Measurements from ENCODE around the gene PHLPP1. TPM values are rescaled to one million over a fixed set of nuclear protein-coding genes. Genes with fewer than 3 reads are reported as not detected.

PHLPP1 gene
- total RNA-seq, 1 donor from 2014 or later: 18.0 TPM

DNA sequence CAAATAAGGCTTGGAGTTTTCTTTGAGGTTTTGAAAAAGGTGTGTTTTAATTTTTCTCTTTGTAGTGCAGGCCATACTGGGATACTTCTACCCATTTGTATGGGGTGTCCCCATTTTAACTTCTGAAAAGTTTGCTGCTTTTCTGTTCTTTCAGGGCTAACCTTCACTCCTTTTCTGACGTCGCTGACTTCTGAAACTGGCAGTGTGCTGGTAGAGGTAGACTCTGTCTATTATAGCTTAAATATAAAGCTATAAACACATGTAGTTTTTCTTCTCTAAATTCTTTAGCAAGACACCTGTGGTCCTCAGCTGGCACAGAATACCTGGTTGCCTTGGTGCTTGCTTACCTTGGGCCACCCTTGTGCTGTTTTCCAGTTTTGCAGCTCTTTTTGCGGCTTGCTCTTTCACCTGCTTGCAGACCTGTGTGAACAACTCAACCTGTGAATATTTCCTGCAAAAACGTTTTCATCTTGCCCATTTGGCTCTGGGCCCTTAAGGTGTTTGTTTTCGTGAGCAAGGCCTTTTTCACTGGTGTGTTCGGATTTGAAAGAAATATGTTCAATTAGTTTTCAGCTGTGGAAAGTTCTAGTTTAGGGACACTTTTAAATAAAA is 42.2 kb downstream of the PHLPP1 start:
- H3K27ac Mint-ChIP-seq: peak overlapping the region; percentile 50

DNA sequence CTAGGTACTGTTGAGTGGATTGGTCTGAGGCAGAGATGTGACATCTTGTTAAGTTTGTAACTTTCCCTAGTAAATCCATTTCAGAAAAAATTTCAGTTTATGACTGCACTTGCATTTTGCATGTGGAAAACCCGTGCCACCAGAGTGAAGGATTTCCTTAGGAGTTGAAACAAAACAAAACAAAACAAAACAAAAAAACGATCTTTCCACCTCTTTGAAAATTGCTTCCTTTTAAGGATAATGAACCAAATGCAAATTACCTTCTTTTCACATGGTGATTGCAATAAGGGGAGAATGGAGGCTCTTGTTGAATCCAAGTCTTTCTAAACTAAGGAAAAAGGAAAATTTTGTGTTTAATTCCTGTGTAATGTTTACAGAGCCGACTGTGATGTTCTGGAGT is 43.2 kb downstream of the PHLPP1 start:
- no peak overlapping the region for H3K4me3 Mint-ChIP-seq (ENCODE audit: low read depth)
- no peak for DNase-seq (ENCODE audit: low spot score, unreplicated experiment)
- H3K27ac Mint-ChIP-seq: no peak overlapping the region

More for the DNA sequence above, 42.2 kb downstream of the PHLPP1 start:
- Mint-ChIP-seq H3K9me3 (ENCODE audit: low read depth) (no peaks in the 10 kb centered on the region), H3K4me3 (ENCODE audit: low read depth) (no peak overlapping the region), H3K27me3 (no peaks in the 10 kb centered on the region), H3K36me3 (ENCODE audit: insufficient read depth) (peaks cover 3% of the 10 kb centered on the region), H3K4me1 (ENCODE audit: low read depth) (peaks cover 5% of the 10 kb centered on the region)
- TF ChIP-seq, protein P1, sequence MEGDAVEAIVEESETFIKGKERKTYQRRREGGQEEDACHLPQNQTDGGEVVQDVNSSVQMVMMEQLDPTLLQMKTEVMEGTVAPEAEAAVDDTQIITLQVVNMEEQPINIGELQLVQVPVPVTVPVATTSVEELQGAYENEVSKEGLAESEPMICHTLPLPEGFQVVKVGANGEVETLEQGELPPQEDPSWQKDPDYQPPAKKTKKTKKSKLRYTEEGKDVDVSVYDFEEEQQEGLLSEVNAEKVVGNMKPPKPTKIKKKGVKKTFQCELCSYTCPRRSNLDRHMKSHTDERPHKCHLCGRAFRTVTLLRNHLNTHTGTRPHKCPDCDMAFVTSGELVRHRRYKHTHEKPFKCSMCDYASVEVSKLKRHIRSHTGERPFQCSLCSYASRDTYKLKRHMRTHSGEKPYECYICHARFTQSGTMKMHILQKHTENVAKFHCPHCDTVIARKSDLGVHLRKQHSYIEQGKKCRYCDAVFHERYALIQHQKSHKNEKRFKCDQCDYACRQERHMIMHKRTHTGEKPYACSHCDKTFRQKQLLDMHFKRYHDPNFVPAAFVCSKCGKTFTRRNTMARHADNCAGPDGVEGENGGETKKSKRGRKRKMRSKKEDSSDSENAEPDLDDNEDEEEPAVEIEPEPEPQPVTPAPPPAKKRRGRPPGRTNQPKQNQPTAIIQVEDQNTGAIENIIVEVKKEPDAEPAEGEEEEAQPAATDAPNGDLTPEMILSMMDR (IDR thresholded peaks at IDR 0.05; ENCODE audit: unreplicated experiment): no peak
- no peak for DNase-seq (ENCODE audit: low spot score, unreplicated experiment)

DNA sequence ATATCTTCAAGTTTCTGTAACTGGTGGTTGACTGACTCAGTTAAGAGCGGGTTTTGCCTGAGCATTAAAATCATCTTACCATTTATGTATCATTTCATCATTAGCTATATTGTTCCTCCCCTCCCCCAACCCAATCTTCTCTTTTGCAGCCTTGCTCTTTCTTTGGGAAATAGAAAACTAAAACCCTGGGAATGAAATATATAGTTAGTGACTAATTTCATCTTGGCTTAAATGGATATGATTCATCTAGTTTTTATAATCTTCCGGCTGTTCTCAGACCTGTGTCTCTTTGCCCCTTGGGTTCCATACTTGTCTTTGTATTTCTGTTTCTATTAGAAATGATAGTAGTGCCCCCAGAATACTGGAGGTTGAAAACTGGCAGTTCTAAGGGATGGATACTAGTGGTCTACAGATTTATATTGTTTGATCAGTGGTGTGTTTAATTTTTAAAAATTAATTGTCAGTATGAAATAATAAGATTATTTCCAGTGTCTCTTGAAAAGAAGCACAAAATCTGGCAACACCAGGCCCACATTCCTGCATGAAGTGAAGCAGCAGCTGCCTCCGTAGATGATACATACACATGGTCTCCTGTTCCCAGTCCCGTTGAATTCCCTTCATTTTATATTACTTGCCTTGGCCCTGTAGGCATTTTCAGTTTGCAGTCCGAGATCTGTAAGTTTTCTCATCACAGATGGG is 44.5 kb downstream of the PHLPP1 start:
- no peak overlapping the region for H3K27ac Mint-ChIP-seq
- no peaks in the 10 kb centered on the region for H3K9me3 Mint-ChIP-seq (ENCODE audit: low read depth)
- TF ChIP-seq, protein P1 (IDR thresholded peaks at IDR 0.05; ENCODE audit: unreplicated experiment): no peak
- H3K36me3 Mint-ChIP-seq (ENCODE audit: insufficient read depth): peaks cover 3% of the 10 kb centered on the region
- no peaks in the 10 kb centered on the region for H3K27me3 Mint-ChIP-seq
- no peak overlapping the region for H3K4me3 Mint-ChIP-seq (ENCODE audit: low read depth)
- DNase-seq (ENCODE audit: low spot score, unreplicated experiment): no peak
- H3K4me1 Mint-ChIP-seq (ENCODE audit: low read depth): peaks cover 2% of the 10 kb centered on the region

More for the DNA sequence above, 43.2 kb downstream of the PHLPP1 start:
- TF ChIP-seq, protein P1 (IDR thresholded peaks at IDR 0.05; ENCODE audit: unreplicated experiment): no peak
- H3K36me3 Mint-ChIP-seq (ENCODE audit: insufficient read depth): peaks cover 3% of the 10 kb centered on the region
- H3K27me3 Mint-ChIP-seq: no peaks in the 10 kb centered on the region
- peaks cover 5% of the 10 kb centered on the region for H3K4me1 Mint-ChIP-seq (ENCODE audit: low read depth)
- no peaks in the 10 kb centered on the region for H3K9me3 Mint-ChIP-seq (ENCODE audit: low read depth)

DNA sequence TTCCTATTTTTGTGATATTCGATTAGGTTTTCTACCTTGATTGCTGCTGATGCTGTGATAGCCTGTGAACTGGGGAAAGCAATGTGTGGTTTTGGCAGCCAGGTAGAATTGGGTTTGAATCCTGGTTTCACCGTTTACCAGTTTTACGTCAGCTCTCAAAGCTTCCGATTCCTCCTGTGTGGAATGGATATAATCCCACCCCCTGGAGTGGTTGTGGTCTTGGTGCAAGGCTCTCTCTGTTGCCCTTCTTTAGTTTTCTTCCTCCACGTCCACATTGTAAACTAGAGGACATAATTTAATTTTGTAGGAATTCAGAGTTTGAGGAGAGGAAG is 45.0 kb downstream of the PHLPP1 start:
- H3K27ac Mint-ChIP-seq: no peak overlapping the region
- H3K4me1 Mint-ChIP-seq (ENCODE audit: low read depth): peaks cover 2% of the 10 kb centered on the region
- H3K36me3 Mint-ChIP-seq (ENCODE audit: insufficient read depth): no peaks in the 10 kb centered on the region
- TF ChIP-seq, protein P1 (IDR thresholded peaks at IDR 0.05; ENCODE audit: unreplicated experiment): no peak
- DNase-seq (ENCODE audit: low spot score, unreplicated experiment): no peak
- H3K27me3 Mint-ChIP-seq: no peaks in the 10 kb centered on the region
- H3K9me3 Mint-ChIP-seq (ENCODE audit: low read depth): no peaks in the 10 kb centered on the region
- H3K4me3 Mint-ChIP-seq (ENCODE audit: low read depth): no peak overlapping the region

DNA sequence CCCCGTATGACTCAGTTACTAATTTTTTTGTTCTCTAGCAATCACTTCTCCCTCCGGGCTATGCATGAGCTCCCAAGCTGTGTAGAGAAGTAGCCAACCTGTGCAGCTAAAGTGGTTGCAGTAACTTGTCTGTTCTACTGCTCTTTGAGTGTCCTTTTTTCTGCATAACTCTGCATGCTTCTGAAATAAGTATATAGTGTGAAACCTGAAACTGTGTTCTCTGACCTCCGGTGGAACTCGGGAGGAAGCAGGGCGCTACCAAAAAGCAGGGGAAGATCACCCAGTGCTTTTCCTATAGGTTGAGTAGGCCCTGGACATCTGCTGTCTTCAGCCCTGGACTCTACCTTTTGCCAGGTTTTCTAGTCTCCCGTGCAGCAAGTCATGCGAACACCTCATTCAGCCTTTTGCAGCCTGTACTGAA is 47.8 kb downstream of the PHLPP1 start:
- TF ChIP-seq, protein P1 (IDR thresholded peaks at IDR 0.05; ENCODE audit: unreplicated experiment): no peak
- no peaks in the 10 kb centered on the region for H3K36me3 Mint-ChIP-seq (ENCODE audit: insufficient read depth)
- no peaks in the 10 kb centered on the region for H3K27me3 Mint-ChIP-seq
- no peak overlapping the region for H3K4me3 Mint-ChIP-seq (ENCODE audit: low read depth)
- no peaks in the 10 kb centered on the region for H3K9me3 Mint-ChIP-seq (ENCODE audit: low read depth)
- H3K27ac Mint-ChIP-seq: no peak overlapping the region
- no peak for DNase-seq (ENCODE audit: low spot score, unreplicated experiment)
- H3K4me1 Mint-ChIP-seq (ENCODE audit: low read depth): peaks cover 6% of the 10 kb centered on the region
